SK-N-SH (cell line): Measurements from ENCODE around the gene CTNNA3.

Experiments used
- CHD2 ChIP-seq: fragments of 150-350 bp; IDR thresholded peaks from 2 replicates; pipeline ENCODE4 v1.6.1; 2018; ENCODE audit warnings: low read length; ENCODE audit not compliant: partially characterized antibody
- EZH2phosphoT487 ChIP-seq: fragments of 200-600 bp; sonication (generic); IDR thresholded peaks from 2 replicates; pipeline ENCODE4 v1.6.1; 2017; ENCODE audit warnings: low read depth, mixed run types, mild to moderate bottlenecking, antibody characterized with exemption, moderate library complexity, borderline replicate concordance
- FOXM1 ChIP-seq: IDR thresholded peaks from 2 replicates; pipeline ENCODE4 v1.4.0; 2012; ENCODE audit warnings: low read depth, mild to moderate bottlenecking
- GABPA ChIP-seq: IDR thresholded peaks from 2 replicates; pipeline ENCODE4 v1.4.0; 2012; ENCODE audit warnings: low read depth, mild to moderate bottlenecking
- GATA2 ChIP-seq: sonication (generic); formaldehyde crosslinking; IDR thresholded peaks from 2 replicates; pipeline ENCODE4 v1.5.0; 2020; ENCODE audit warnings: mild to moderate bottlenecking, missing genetic modification reagents
- NFIC ChIP-seq: IDR thresholded peaks from 2 replicates; pipeline ENCODE4 v1.4.0; 2012; ENCODE audit warnings: borderline replicate concordance
- NRF1 ChIP-seq: IDR thresholded peaks from 2 replicates; pipeline ENCODE4 v1.6.1; 2012; ENCODE audit warnings: low read depth, mild to moderate bottlenecking, low read length
- POLR2AphosphoS5 ChIP-seq: IDR thresholded peaks from 2 replicates; pipeline ENCODE4 v1.6.1; 2012; ENCODE audit warnings: low read depth, low read length
- RXRA ChIP-seq: IDR thresholded peaks from 2 replicates; pipeline ENCODE4 v1.4.0; 2012; ENCODE audit warnings: low read depth, mild to moderate bottlenecking, borderline replicate concordance
- SIN3A ChIP-seq: IDR thresholded peaks from 2 replicates; pipeline ENCODE4 v1.6.1; 2012; ENCODE audit warnings: low read depth, mild to moderate bottlenecking, low read length, moderate library complexity, borderline replicate concordance
- SMC3 ChIP-seq: IDR thresholded peaks from 2 replicates; pipeline ENCODE4 v1.6.1; 2012; ENCODE audit warnings: low read depth, low read length, improper control_type of control experiment
- TF ChIP-seq, protein P1 (sequence below): IDR thresholded peaks from 2 replicates; pipeline ENCODE4 v1.6.1; 2012; ENCODE audit warnings: mild to moderate bottlenecking, low read depth, low read length, moderate library complexity
- TF ChIP-seq, protein P2 (sequence below): fragments of 200-600 bp; sonication (generic); IDR thresholded peaks from 2 replicates; pipeline ENCODE4 v1.6.1; 2017; ENCODE audit warnings: antibody characterized with exemption, mild to moderate bottlenecking, moderate library complexity
- TF ChIP-seq, protein P3 (sequence below): IDR thresholded peaks from 2 replicates; pipeline ENCODE4 v1.4.0; 2012; ENCODE audit warnings: low read depth

- peak; percentile 25; the same call in 1 of the 2 replicates for TF ChIP-seq SMC3
- TF ChIP-seq, protein P1, sequence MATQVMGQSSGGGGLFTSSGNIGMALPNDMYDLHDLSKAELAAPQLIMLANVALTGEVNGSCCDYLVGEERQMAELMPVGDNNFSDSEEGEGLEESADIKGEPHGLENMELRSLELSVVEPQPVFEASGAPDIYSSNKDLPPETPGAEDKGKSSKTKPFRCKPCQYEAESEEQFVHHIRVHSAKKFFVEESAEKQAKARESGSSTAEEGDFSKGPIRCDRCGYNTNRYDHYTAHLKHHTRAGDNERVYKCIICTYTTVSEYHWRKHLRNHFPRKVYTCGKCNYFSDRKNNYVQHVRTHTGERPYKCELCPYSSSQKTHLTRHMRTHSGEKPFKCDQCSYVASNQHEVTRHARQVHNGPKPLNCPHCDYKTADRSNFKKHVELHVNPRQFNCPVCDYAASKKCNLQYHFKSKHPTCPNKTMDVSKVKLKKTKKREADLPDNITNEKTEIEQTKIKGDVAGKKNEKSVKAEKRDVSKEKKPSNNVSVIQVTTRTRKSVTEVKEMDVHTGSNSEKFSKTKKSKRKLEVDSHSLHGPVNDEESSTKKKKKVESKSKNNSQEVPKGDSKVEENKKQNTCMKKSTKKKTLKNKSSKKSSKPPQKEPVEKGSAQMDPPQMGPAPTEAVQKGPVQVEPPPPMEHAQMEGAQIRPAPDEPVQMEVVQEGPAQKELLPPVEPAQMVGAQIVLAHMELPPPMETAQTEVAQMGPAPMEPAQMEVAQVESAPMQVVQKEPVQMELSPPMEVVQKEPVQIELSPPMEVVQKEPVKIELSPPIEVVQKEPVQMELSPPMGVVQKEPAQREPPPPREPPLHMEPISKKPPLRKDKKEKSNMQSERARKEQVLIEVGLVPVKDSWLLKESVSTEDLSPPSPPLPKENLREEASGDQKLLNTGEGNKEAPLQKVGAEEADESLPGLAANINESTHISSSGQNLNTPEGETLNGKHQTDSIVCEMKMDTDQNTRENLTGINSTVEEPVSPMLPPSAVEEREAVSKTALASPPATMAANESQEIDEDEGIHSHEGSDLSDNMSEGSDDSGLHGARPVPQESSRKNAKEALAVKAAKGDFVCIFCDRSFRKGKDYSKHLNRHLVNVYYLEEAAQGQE = no peak
- TF ChIP-seq, protein P2, sequence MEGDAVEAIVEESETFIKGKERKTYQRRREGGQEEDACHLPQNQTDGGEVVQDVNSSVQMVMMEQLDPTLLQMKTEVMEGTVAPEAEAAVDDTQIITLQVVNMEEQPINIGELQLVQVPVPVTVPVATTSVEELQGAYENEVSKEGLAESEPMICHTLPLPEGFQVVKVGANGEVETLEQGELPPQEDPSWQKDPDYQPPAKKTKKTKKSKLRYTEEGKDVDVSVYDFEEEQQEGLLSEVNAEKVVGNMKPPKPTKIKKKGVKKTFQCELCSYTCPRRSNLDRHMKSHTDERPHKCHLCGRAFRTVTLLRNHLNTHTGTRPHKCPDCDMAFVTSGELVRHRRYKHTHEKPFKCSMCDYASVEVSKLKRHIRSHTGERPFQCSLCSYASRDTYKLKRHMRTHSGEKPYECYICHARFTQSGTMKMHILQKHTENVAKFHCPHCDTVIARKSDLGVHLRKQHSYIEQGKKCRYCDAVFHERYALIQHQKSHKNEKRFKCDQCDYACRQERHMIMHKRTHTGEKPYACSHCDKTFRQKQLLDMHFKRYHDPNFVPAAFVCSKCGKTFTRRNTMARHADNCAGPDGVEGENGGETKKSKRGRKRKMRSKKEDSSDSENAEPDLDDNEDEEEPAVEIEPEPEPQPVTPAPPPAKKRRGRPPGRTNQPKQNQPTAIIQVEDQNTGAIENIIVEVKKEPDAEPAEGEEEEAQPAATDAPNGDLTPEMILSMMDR = peak; percentile 72
- TF ChIP-seq POLR2AphosphoS5 = no peak
- no peak for TF ChIP-seq SIN3A
- TF ChIP-seq GATA2 = no peak
- no peak for TF ChIP-seq RXRA
- no peak for TF ChIP-seq CHD2
- no peak for TF ChIP-seq GABPA
- no peak for TF ChIP-seq NRF1
- TF ChIP-seq FOXM1 = no peak
- TF ChIP-seq EZH2phosphoT487 = no peak
- TF ChIP-seq NFIC = no peak
- TF ChIP-seq, protein P3, sequence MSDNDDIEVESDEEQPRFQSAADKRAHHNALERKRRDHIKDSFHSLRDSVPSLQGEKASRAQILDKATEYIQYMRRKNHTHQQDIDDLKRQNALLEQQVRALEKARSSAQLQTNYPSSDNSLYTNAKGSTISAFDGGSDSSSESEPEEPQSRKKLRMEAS = 0 out of 2 replicates have a peak, but pooled peaks have one; percentile 26
Measured at GRCh38 chr10:66925896-66926715, 769.9 kb downstream of the CTNNA3 start, which contains the start of gene LRRTM3.
